Epithelial cell of esophagus (primary cell): Measurements from ENCODE around the gene TBX1.
"Not testable (repeated sequence)": the region's sequence is repeated elsewhere in the genome, so short reads cannot be mapped to it uniquely, and the experiment has no call there.

ENCODE experiments used
- DNase-seq: peaks from one replicate; pipeline ENCODE4 v3.0.0; 2010; ENCODE audit warnings: low read depth
- H3K4me3 ChIP-seq: 2 replicates; pipeline ENCODE4 v1.5.1; 2011; ENCODE audit warnings: mild to moderate bottlenecking, low read length, control low read depth
- CTCF ChIP-seq: IDR thresholded peaks from 2 replicates; pipeline ENCODE4 v1.5.1; 2011; ENCODE audit warnings: low read depth, mild to moderate bottlenecking, low read length, control low read depth, inconsistent platforms; ENCODE audit not compliant: insufficient read depth; ENCODE audit errors: missing control alignments

TBX1 gene

DNA sequence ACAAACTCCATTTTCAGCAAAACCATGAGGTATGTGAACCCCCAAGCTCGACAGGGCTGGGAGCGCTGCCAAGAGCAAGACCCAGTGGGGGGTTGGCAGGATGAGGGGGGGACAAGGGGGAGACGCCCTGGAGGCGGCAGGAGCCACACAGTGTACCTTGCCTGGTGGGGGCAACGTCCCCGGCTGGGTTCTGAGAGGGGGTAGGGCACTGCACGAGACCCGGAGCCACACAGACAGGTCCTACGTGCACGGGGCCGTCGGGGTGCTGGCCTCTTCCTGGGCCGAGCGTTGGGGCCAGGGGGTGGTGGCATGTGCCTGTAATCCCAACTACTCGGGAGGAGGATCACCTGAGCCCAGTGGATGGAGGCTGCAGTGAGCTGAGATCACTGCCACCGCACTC is 28.8 kb downstream of the TBX1 start:
- TF ChIP-seq CTCF, result no peak
- H3K4me3 ChIP-seq, result no peak overlapping the region
- no peak for DNase-seq

DNA sequence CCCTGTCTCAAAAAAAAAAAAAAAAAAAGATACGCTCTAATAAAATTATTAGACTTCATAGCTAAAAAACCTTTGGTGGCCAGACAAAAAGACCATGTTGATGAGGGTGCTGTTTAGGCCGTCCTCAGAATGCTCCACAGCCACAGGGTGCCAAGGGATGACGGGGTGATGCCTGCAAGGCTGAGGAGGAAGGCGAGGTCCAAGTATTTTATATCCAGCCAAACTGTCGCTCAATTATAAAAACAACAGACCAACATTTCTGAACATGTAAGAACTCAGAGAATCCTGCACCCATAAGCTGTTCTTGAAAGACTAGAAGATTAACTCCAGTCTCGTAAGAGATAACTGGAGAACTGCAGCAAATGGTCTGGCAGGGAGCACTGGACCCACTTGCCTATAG is 29.2 kb downstream of the TBX1 start:
- H3K4me3 ChIP-seq, result no peak overlapping the region
- no peak for TF ChIP-seq CTCF
- DNase-seq, result no peak

DNA sequence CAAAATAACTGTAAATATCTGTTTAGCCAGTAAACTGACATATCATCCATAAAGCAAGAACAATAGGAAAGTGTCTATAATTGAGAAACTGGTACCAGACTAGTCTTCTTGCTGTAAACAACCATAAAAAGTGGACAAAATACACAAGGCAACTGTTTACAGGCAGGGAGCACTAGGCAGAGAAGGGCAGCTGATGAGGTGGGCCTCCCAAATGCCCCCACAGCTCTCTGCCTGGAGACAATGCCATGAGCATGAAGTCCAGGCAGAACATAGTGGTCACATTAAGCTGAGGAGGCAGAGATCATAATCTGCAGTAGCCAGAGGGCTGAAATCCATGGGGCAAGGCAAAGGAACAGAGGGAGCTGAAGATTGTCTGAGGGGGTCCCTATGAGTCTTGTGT is 30.7 kb downstream of the TBX1 start:
- H3K4me3 ChIP-seq, result no peak overlapping the region
- DNase-seq, result no peak
- TF ChIP-seq CTCF, result no peak

DNA sequence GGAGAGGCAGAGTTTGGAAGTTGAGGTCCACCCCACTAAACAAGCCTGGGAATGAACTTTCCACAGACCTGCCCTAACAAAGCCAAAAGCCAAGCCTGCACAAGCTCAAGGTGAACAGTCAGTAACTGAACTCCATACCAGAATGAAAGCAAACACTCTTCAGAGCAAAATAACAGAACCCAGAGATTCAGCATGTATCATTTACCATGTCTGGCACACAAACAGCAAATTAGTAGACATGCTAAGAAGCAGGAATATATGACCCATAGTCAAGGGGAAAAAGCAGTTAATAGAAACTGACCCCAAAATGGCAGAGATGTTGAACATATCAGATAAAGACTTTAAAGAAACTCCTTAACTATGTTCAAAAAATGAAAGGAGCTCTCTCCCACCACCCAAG is 31.3 kb downstream of the TBX1 start:
- H3K4me3 ChIP-seq, result no peak overlapping the region
- TF ChIP-seq CTCF, result no peak
- no peak for DNase-seq

DNA sequence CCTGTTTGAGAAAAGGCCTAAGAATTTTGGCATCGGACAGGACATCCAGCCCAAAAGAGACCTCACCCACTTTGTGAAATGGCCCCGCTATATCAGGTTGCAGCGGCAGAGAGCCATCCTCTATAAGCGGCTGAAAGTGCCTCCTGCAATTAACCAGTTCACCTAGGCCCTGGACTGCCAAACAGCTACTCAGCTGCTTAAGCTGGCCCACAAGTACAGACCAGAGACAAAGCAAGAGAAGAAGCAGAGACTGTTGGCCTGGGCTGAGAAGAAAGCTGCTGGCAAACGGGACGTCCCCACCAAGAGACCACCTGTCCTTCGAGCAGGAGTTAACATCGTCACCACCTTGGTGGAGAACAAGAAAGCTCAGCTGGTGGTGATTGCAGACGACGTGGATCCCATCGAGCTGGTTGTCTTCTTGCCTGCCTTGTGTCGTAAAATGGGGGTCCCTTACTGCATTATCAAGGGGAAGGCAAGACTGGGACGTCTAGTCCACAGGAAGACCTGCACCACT is 31.9 kb downstream of the TBX1 start:
- not testable (repeated sequence) for H3K4me3 ChIP-seq, DNase-seq

DNA sequence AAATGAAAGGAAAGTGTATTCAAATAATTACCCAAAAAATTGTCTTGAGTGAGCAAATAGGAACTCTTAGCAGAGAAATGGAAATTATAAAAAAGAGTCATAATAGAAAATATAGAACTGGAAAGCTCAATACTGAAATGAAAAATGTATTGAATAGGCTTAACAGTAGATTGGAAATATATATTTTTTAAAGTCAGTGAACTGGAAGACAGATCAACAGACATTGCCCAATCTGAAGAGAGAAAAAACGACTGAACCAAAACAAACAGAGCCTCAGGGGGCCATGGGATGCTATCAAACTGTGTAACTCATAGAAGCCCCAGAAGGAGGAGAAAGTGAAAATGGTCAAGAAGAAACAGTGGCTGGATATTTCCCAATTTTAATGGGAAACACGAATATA is 32.6 kb downstream of the TBX1 start:
- no peak overlapping the region for H3K4me3 ChIP-seq
- TF ChIP-seq CTCF, result no peak
- no peak for DNase-seq

DNA sequence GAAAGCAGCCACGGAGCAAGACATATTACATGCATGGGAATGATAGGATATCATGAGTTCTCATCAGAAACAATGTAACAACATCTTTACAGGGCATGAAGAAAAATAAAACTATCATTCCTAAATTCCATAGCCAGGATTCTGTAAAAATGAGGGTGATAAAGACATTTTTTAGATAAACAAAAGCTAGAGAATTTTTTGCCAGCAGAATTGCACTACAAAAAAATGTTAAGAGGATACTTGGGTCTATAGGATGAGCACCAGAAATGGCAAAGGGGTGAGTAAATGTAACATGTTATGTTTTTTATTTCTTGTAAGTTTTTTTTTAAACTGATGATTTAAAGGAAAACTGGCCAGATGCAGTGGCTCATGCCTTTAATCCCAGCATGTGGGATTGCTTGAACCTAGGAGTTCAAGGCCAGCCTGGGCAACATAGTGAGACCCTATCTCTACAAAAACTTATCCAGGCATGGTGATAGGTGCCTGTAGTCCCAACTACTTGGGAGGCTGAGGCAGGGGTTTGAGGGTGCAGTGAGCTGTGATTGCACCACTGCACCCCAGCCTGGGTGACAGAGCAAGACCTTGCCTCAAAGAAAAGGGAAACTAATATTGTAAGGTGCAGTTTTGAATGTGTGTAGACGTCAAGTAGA is 33.2 kb downstream of the TBX1 start:
- no peak for TF ChIP-seq CTCF
- no peak for DNase-seq
- no peak overlapping the region for H3K4me3 ChIP-seq
